Stimulated activated CD8-positive, alpha-beta memory T cell treated with anti-CD3 and anti-CD28 coated beads, Interleukin-12 subunit alpha, Interleukin-12 subunit beta, amount 100 ng/mL, for 4 hours (primary cell): ENCODE results near the gene IMP3.
"Not testable (repeated sequence)": the region's sequence is repeated elsewhere in the genome, so short reads cannot be mapped to it uniquely, and the experiment has no call there.

Source experiments
- DNase-seq: peaks from one replicate; pipeline ENCODE4 v3.0.0-alpha.2; 2020; ENCODE audit warnings: low read depth

The IMP3 gene

DNA sequence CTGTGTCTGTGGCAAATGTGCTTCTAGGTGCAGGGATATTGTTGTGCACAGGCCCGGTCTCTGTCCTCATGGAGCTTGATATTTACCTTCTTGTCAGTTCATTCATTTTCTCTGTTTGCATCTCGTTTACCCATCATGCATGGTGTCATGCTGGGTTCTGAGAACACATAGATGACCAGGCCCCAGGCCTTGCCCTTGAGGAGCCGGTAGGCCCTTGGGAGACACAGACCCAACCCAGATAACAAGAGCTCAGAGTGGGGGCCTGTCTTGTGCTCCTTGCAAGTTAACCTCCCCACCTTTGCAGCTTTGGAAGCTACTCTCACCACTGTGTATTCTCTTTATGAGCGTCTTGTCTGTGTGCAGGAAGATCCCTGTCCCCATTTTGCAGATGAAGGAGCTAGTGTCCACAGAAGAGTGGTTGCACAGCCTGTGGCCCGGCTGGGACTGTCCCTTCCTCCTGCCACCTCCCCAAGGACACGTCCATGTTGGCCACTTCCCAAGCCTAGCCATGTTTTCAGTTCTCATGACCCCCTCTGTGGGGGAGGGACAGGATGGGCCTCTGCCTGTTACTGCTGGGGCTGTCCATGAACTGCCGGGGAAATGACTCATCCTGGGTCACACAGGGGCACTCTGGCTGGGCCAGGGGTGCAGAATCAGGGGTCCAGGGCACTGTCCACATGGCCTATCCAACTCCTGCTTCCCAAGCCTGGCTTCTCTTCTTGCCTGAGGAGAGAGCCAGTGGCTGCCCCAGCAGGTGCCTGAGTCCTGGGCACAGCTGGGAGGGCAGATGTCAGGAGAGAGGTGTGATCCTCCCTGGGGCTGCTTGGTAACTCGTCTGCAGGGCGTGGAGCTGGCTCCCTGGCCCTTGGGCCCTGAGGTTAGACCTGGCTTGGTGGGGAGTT, 11.1 kb upstream of the IMP3 start:
- DNase-seq: no peak

DNA sequence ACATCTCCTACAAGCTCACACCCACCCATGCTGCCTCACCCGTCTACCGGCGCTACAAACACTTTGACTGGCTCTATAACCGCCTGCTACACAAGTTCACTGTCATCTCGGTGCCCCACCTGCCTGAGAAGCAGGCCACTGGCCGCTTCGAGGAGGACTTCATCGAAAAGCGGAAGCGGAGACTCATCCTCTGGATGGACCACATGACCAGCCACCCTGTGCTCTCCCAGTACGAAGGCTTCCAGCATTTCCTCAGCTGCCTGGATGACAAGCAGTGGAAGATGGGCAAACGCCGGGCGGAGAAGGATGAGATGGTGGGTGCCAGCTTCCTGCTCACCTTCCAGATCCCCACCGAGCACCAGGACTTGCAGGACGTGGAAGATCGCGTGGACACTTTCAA, 9.8 kb upstream of the IMP3 start:
- no peak for DNase-seq

DNA sequence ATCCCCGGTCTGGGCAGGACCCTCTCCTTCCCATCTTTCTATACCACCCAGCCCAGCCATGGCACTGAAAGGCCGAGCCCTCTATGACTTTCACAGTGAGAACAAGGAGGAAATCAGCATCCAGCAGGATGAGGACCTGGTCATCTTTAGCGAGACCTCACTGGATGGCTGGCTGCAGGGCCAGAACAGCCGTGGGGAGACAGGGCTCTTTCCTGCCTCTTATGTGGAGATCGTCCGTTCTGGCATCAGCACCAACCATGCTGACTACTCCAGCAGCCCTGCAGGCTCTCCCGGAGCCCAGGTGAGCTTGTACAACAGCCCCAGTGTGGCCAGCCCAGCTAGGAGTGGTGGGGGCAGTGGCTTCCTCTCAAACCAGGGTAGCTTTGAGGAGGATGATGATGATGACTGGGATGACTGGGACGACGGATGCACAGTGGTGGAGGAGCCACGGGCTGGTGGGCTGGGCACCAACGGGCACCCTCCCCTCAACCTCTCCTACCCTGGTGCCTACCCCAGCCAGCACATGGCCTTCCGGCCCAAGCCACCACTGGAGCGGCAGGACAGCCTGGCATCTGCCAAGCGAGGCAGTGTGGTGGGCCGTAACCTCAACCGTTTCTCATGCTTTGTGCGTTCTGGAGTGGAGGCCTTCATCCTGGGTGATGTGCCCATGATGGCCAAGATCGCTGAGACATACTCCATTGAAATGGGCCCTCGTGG, 9.2 kb upstream of the IMP3 start:
- no peak for DNase-seq

DNA sequence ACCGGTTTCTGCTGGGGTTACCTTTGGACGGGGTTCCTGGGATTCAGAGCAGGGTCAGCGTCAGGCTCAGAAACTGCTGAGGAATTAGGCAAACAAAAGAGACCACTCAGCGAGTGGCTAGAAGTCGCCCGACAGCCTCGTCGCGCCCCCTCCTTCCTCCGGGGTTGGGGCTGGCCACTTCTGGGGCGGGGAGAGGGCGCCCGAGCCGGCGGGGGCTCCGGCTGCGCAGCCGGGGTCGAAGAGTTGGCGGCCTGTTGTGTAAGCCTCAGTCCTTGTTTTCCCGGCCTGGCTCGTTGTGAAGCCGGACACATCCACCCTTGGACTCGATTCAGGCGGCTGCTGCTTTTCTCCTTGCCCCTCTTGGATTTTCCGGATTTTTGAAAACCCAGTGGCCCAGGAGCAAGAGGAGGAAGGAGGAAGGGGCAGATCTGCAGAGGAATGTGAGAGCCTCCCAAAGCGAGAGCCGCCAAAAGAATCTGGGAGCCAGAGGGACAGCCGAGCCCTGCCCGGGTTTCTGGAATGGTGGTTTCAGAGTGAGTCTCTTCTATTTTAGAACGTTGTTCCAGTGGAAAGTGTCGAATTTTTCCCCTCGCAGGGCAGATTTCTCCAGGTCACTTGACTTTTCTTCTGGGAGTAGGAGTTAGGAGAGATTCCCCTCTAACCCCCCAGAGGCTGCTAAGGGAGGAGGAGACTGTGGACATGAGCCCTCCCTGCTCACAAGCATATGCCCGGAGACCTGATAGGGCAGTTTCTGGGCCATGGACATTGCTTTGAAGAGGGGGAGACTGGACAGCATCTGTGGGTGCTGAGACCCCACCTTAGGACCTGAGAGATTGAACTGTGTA, 8.4 kb upstream of the IMP3 start:
- DNase-seq: no peak

DNA sequence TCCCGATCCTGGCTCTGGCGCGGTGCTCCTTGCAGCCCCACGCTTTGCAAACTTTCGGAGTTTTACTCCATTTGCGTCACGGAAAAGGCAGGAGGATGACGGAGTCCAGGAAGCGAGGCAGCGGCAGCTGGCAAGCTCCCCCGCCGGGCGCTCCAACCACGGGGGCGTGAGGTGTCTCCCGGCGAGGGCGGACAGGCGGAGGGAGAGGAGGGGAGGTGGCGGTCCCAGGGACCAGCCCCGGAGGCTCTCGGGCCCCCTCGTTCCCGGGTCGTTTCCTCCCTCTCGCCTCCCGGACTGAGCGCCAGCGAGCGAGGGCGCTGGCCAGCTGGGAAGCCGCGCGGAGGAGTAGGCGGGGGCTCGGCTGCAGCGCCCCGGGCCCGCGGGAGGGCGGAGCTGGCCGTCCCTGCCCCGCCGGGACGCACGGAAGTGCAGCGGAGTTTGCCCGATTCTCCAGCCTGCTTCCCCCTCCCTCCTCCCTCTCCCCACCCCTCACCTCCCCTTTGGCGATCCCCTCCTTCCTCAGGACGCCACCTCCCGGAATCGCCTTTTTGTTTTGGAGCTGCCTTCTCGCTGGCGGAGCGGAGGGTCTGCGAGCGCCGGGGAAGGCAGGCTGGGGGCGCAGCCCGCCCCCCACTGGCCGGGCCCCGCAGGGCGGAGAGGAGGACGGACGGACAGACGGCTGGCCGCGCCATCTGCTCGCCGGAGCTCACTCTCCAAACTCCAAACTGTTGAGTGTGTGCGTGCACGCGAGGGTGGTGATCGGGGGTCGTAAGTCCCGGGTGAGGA, 7.5 kb upstream of the IMP3 start, which contains the start of gene SNX33:
Gene SNX33, plus strand, starts transcription at position 543 of the 786 bp plus-strand sequence. CDS start 1,191 bp downstream, outside the sequence.
- DNase-seq: peak; percentile 46

DNA sequence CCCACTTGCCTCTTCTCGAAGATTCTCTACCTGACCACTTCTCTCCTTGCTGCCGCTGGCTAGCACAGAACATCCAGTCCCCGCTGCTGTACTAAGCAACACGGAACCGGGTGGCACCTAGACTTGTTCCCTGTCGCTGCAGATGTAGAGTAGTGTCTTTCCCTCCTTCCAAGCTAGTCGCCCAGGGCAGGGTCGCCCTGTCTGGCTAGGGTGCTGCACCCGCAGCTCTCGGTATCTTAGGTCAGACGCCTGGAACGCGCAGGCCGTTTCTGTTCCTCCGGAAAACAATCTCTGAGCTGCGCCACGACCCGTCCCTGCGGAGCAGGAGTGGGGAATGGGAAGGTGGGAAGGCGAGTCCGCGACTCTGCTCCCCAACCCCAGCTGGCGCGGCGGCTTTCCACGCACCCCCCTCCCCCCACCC, 6.9 kb upstream of the IMP3 start:
- no peak for DNase-seq

DNA sequence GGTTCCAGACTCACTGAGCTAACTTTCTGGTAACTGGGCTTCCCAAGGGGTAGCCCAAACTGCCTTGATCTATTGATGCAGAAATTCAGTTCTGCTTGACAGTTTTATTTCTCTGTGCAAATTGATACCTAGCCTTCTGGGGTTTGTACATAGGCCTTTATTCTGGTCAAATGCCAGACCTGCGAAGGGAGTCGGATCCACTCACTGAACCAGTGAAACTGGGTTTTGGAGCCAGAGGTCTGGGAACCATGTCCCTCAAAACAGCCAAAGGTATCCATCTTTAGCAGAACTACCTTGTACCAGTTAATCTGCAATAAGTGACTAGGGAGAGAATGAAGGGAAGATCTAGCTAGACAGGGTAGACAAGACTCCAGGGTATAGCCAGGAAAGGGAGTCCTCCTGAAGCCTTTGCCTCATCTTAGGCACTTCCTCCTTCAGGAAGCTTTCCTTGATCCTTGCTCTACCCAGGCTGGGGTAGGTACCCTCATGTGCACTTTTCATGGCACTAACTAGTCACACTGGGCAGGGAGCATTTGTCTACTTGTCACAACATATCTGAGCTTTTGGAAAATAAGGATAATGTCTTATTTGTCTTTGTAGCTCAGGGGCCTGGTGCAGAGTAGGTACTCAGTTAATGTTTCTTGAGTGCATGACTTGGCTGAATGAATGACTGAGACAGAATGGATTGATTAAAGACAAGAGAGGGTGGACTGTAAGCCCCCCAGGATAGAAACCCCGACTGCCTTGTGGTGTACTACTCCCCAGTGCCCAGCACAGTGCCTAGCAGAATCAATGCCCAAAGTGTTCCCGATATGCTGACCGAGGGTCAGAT, 6.3 kb upstream of the IMP3 start:
- no peak for DNase-seq

DNA sequence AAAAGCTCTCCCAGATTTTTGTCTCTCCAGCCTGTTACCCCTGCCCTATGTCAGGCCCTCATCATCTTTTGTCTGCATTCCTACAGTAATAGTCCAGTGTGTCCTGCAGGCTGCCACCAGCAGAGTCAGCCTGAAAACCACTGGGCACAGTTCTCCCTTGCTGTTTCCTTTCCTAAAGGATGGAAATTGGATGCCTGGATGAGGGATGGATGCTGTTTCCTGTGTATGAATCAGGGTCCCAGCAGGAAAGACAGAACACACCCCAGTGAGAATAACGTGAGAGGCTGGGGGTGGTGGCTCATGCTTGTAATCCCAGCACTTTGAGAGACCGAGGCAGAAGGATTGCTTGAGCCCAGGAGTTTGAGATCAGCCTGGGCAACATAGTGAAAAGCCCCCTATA, 4.4 kb upstream of the IMP3 start:
- no peak for DNase-seq

DNA sequence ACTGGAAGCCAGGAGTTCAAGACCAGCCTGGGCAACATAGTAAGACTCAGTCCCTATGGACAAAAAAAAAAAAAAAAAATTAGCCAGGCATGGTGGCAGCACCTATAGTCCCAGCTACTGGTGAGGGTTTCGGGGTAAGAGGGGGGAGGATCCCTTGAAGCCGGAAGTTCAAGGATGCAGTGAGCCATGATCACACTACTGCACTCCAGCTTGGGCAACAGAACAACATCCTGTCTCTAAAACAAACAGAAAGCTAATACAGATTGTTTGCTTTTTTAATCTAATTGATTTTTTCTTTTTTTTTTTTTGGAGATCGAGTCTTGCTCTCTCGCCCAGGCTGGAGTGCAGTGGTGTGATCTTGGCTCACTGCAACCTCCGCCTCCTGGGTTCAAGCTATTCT, 1.6 kb upstream of the IMP3 start:
- DNase-seq: no peak

DNA sequence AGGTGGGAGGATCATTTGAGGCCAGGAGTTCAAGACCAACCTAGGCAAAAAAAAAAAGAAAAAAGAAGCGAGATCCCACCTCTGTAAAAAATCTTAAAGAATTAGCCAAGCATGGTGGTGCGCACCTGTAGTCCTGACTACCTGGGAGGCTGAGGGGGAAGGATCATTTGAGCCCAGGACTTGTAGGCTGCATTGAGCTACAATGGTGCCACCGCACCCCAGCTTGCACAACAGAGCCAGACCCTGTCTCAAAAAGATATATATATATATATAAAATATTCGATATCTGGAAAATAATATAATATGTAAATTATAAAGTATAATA, 1.1 kb upstream of the IMP3 start:
- no peak for DNase-seq

DNA sequence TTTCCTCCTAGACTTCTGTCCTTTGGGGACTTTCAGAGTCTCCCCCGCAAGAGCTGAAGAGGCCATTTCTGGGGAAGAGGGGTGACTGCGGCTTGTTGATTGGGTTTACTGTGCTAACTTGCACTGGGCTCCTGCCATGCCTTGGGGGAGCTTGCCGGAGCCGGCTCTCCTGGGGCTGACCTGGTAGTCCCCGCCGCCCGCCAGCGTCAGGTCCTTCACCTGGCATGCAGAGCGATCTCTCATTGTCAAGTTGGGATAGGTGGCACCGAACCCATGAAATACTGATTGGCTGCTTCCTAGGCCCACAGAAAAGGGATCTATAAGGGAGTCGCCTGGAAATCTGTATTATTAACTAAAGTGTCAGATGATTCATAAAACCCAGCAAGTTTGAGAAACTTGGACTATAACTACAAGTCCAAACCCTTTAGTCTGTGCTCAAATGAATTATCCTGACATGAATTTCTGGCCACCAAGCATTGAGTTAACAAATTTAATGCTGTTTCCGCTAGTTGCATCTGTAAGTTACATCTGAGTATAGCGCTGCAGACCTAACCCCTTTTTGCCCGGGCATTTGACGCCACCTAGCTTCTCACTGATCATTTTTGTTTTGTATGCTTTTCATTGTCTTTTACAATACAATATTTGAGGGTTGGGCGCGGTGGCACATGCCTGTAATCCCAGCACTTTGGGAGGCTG, 607 bp upstream of the IMP3 start:
- DNase-seq: no peak

DNA sequence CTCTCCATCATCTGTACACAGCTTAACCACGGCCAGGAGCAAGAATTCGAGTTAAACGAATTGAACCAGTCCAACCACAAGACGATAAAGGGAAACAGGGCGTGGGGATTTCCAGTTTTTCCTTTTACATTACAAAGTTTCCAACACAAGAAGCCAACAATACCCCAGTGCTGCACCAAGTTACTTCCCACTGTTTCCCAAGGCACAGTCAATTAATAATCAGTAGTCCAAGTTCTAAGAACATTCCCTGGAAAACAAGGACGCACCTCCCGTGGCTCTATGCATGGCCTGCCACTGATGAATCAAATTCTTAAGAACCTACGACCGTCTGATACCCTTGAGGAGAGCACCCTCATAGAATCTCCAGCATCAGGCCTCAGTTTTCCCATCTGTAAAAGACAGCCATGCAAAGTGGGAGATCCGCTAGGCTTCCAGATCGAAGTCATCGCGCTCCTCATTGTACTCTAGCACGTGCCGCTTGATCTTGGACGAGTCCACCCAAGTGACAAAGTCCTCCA, 774 bp downstream of the IMP3 start:
- no peak for DNase-seq

DNA sequence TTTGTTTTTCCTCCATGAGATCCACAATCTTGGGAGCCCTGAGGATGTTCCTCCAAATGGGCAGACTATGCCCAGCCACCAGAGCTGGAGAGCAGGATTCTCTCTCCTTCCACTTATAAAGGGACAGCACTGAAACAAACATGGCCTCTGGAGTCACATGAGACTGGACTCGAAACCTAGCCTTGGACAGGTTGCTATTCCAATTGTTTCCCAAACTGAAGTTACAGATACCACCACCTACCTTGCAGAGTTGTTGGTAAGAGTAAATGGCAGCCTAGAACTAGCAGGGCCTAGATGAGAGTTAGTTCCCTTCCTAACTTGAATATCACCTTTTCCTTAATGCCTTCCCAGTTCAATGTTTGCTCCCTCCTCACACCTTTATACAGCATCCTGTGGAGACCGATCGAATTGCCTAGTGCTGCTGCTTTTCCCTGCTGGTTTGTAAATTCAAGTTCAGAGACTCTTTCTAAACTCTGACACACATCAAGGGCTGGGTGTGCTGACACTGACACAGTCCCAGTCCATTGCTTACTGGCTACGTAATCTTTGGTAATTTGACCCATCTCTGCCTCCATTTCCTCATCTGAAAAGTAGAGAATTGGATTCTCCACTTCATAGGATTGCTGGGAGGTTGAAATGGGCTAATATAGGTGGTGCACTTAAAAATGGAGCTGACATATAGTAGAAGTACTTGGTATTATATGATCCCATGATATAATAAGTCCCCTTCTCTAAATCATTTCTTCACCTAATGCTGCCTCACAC, 2.6 kb downstream of the IMP3 start:
- DNase-seq: no peak

DNA sequence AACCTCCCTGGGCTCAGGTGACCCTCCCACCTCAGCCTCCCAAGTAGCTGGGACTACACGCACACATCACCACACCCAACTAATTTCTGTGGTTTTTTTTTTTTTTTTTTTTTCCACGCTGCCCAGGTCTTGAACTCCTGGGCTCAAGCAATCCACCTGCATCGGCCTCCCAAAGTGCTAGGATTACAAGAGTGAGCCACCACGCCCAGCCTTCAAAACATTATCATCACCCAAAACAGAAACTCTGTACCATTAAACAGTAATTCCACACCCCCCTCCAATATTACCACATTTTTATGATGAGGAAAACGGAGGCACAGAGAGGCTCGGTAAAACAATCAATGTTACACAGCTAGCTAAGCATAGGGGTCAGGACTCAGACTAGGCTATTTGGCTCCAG, 4.0 kb downstream of the IMP3 start:
- DNase-seq: no peak

DNA sequence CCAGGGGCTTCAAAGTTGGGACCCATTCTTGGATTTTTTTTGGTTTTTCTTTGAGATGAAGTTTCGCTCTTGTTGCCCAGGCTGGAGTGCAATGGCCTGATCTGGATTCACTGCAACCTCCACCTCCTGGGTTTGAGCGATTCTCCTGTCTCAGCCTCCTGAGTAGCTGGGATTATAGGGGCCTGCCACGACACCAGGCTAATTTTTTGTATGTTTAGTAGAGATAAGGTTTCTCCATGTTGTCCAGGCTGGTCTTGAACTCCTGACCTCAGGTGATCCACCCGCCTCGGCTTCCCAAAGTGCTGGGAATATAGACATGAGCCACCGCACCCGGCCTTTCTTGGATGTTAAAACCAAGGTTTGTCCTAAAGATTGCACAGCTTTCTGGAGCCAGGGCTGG, 6.1 kb downstream of the IMP3 start:
- DNase-seq: not testable (repeated sequence)

DNA sequence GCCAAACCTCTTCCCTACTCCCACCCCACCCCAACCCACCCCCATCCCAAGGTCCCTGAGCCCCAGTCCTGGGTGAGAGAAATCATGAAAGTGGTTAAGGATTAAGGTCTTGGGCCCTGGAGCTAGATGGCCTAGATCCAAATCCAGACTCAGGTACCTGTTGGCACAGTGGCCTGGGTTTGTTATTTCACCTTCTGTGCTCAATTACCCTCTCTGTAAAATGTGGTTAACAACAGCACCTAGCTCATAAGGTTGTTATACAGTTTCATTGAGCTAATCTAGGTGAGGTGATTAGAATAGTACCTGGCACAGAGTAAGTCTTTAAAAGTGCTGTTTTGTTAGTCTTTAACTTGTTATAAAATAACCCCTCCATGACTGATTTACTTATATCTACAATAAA, 8.1 kb downstream of the IMP3 start:
- no peak for DNase-seq

DNA sequence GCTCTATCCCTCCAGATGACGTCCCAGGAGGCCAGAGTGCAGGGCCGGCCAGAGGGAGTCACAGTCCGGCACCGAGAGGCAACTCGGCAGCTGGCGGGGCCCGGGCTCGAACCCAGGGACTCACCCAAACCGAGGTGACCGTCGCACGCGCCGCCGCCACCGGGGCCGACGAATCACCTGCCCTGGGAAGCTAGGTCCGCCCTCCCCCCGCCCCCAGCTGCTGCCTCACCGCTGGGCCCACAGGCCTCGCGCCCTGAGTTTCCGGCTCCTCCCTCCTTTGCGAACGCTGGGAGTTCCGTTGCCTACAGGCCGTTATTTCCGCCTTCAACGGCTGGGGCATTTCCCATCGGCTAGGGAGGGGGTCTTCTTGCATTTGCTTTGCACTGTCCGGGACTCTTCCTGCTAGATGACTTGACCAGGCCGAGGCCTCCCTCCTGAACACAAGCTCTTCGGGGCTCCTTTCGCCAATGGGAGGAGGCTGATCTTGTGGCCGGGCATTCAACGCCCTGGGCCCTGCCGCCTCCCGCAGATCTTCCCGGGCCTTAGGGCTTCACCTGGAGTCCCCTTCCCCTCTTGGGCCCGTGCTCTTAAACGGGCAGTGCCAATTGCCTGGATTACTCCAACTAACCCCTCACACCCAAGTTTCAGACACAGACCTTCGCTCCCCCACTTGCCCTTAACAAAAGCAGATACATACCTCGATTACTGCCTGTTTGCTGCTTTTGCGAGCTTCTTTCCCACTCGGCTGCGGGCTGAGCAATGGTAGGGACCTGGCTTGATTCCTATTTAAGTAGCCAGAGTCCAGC, 14.3 kb downstream of the IMP3 start, which contains the start of gene SNUPN:
Gene SNUPN, minus strand, starts transcription at position 184 of the 806 bp plus-strand sequence. CDS start 4,674 bp downstream, outside the sequence.
- peak; percentile 86 for DNase-seq

DNA sequence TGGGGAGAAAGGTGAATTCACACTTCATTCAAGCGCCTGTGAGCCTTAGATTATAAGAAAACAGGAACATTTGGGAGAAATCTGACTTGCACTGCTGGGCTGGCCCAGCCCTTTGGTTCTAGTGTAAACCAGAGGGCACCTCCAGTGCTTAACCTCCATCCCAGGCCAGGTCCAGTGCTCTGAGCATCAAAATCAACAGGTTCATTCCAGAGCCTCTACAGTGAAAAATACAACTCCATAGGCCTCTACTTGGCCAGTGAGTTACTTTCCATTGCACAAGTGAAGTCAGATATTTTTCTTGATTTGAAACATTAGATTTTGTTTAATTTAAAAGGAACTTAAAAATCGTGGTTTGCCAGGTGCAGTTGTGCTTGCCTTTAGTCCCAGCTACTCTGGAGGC, 17.5 kb downstream of the IMP3 start:
- DNase-seq: no peak
